Activated gamma-delta T cell treated with anti-CD3 and anti-CD28 coated beads, Interleukin-2, amount 50 U/mL, for 16 hours (primary cell): ENCODE results near the gene FLNC.

ENCODE experiments used
- DNase-seq: peaks from one replicate; pipeline ENCODE4 v3.0.0-alpha.2; 2020; ENCODE audit warnings: low read depth

FLNC gene

GRCh38 chr7:128865303-128865702, 35.1 kb downstream of the FLNC start:
- no peak for DNase-seq

GRCh38 chr7:128865996-128866877, 36.0 kb downstream of the FLNC start:
- no peak for DNase-seq

- no peak for DNase-seq
These were observed 37.0 kb downstream of the FLNC start for GRCh38 chr7:128867241-128867640.

DNA sequence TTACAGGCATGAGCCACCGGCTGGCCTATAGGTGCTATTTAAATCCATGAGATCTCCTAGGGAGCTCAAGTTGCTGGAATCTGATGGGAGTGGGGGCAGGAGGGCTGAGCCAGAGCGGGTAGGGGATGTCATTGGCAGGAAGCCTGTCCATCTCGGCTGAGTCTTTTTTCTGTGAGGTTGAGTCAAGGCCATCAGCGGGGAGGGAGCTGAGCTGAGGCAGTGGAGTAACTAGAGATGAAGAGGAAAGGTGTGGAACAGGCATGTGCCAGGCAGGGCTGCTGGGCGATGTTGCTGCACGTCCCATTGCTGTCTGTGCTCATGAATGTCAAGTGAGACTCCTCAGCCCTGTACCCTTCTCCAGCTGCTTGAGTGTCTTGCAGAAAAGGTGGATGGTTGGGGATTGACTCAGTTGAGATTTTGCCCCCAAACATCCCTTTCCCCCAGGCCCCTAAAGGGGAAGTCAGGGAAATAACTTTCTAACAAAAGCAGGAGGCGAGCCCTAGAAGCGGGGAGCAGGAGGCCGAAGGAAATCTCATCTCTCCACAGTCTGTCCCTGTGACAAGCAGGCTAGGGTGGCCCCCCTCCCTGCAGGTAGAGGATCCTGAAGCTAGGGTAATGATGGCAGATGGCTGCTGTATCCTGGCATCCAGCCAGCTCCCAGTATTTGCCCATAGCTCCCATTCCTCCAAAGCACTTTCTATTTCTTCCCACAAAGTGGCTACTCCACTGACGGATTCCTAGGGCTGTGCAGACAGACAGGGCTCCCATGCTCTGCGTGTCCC, 37.8 kb downstream of the FLNC start:
- DNase-seq = no peak

GRCh38 chr7:128868624-128869137, 38.5 kb downstream of the FLNC start:
- no peak for DNase-seq

- DNase-seq = peak; percentile 12
These were observed 39.1 kb downstream of the FLNC start for GRCh38 chr7:128869138-128869943.

- no peak for DNase-seq
These were observed 39.7 kb downstream of the FLNC start for GRCh38 chr7:128869944-128870285.

- no peak for DNase-seq
These were observed 40.8 kb downstream of the FLNC start for GRCh38 chr7:128871050-128871449.

GRCh38 chr7:128872394-128872824, 42.2 kb downstream of the FLNC start:
- no peak for DNase-seq

GRCh38 chr7:128873234-128873633, 43.0 kb downstream of the FLNC start:
- no peak for DNase-seq

DNA sequence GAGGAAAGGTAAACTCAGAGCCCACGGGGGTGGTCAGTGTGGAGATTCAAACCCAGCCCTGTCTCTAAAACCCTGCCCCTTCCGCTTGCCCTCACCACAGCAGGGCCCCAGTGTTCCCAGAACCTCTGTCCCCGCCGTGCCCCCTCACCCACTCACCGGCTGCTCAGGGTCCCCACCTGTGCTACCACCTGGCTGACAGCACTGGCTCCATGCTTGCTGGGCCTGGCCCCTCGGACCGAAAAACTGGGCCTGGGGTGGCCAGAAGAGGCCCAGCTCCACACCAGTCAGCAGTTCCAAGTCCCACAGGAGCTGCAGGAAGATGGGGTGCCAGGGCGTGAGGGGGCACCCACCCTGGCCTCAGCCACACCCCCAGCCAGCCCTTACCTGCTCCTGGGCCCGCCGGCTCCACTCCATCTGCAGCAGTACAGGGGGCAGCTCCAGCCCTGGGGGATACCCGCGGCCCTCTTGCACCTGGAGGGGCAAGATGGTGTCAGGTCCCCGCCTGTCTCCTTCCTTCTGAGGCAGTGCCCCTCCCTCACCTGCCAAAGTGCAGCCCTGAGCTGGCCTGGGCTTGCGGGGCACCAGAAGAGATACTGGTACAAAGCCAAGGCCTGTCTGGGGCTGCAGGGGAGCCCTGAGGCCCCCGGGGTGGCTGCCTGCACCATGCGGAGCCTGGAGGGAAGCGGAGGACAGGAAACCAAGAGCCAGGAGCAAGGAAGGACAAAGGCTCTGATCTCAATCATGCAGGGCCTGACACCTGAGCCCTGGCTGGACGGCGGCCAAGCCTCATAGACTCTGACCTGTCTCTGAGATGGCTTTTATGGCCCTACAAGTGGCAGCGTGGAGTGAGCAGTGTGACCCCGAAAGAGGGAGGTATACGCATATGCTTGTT, 44.2 kb downstream of the FLNC start:
- DNase-seq = no peak

- DNase-seq = no peak
These were observed 45.3 kb downstream of the FLNC start for GRCh38 chr7:128875523-128875948.

- DNase-seq = no peak
These were observed 45.9 kb downstream of the FLNC start for GRCh38 chr7:128876127-128876526.

GRCh38 chr7:128876586-128876977, 46.4 kb downstream of the FLNC start:
- no peak for DNase-seq

GRCh38 chr7:128876978-128877755, 47.0 kb downstream of the FLNC start:
- no peak for DNase-seq

DNA sequence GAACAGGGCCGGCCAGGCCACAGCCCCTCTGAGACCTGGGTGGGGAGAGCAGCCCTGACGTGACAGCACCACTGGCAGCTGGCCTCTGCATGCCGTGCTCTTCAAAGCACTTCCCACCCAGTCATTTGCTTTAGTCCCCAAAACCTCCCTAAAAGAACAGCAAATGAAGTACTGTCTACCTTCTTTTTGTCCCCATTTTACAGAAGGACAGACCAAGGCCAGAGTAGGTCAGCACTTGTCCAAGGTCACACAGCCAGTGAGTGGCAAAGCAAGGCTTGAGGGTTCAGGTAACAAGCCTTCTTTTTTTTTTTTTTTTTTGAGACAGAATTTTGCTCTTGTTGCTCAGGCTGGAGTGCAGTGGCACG, 47.5 kb downstream of the FLNC start:
- DNase-seq = no peak

DNA sequence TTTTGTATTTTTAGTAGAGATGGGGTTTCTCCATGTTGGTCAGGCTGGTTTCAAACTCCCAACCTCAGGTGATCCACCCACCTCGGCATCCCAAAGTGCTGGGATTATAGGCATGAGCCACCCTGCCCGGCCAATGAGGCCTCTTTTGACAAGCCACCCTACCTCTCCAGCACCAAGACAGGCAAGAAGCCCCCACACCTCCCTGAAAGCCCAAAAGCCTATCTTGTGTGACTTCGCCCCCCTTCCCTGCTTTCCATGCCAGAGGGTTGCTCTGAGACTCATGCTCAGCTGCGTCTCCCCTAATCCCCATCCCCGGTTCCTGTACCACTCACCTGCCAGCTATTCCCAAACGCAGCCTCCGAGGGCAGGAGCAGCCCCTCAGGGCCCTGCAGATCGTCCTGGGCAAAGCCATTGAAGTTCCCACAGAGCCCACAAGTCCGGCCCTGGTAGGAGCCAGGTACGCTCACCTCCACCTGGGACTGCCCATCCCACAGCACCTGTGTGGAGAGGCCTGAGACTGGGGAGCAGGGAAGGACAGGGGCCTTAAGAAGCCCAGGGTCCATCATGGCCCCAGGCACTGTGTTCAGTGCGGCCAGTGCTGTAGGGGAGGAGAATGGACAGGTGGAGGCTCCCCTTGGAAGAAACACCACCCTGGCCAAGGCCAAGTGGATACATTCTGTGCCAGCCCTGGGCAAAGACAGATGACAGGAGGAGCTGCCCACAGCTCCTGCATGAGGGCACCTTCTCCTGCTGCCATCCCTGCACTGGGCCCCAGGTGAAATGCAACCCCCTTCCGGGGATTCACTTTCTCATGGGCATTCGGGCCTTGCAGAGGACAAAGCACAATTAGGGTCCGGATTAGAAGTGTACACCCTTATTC, 48.3 kb downstream of the FLNC start:
- DNase-seq = no peak

GRCh38 chr7:128879461-128879938, 49.3 kb downstream of the FLNC start:
- DNase-seq = no peak
